HG03039 (cell line): ENCODE results near the gene DNAAF8.
"Not testable (repeated sequence)": the region's sequence is repeated elsewhere in the genome, so short reads cannot be mapped to it uniquely, and the experiment has no call there.

ENCODE experiments used
- ATAC-seq: cut with Tn5 transposase; IDR thresholded peaks from one replicate; pipeline ENCODE4 v1.9.1; 2021; ENCODE audit warnings: mild to moderate bottlenecking, moderate library complexity; ENCODE audit not compliant: unreplicated experiment

DNAAF8 gene

GRCh38 chr16:4714996-4715395, 19.3 kb upstream of the DNAAF8 start:
- ATAC-seq = no peak

- ATAC-seq = no peak
Observed at GRCh38 chr16:4718466-4718865, 15.9 kb upstream of the DNAAF8 start.

- ATAC-seq = no peak
Observed at GRCh38 chr16:4723071-4723767, 11.1 kb upstream of the DNAAF8 start.

- ATAC-seq = no peak
Observed at GRCh38 chr16:4724661-4725270, 9.6 kb upstream of the DNAAF8 start.

DNA sequence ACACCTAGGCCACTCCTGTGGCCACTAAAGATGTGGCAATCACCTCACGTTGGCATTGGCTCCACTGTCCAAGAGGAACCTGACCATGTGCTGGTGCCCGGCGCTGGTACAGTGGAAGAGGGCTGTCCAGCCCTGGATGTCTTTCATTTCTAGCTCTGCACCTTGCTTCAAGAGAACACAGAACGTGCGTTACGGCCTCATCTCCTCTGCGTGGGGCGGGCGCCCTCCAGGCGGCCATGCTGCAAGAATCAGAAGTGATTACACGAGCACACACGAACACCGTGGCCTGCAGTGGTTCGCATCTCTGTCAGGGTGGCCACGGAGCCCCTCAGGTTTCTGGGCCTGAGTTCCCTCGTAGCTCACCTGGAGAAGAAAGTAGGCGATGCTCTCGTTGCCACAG, 7.7 kb upstream of the DNAAF8 start:
- no peak for ATAC-seq

GRCh38 chr16:4728676-4729075, 5.7 kb upstream of the DNAAF8 start:
- ATAC-seq = no peak

GRCh38 chr16:4729876-4730275, 4.5 kb upstream of the DNAAF8 start:
- no peak for ATAC-seq

- ATAC-seq = no peak
Observed at GRCh38 chr16:4733211-4733742, 1.1 kb upstream of the DNAAF8 start.

DNA sequence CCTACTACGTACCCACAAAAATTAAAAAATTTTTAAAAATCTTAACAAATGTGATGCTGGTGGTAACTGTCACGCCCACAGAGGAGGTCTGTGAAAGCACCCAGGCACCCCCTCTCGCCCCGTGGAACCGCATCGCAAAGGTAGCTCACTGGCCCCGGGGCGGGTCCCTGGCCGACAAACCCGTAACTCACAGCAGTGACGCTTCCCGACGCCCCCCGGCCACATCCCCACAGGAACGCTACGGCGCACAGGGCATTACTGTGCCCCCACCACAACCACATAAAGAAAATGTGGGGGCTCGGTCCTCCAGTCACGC, 632 bp upstream of the DNAAF8 start:
- peak; percentile 10 for ATAC-seq

- peak; percentile 47 for ATAC-seq
Observed at GRCh38 chr16:4734730-4735535, 596 bp downstream of the DNAAF8 start.

GRCh38 chr16:4736546-4736945, 2.2 kb downstream of the DNAAF8 start:
- ATAC-seq = no peak

DNA sequence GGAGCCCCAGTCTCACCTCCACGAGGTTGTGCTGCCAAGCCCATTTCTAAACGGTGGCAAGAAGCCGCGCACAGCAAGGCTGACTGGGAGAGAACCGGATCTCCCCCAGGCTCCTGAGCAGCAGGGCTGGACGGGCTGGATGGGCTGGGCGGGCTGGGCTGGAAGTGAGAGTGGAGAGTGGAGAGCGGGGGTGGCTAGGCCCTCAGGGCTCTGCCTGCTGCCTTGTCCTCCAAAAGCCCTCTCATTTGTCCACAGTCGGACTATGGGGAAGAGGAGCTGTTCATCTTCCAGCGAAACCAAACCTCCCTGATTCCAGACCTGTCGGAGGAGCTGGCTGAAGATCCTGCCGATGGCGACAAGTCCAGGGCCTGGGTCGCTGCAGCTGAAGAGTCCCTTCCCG, 3.2 kb downstream of the DNAAF8 start:
- ATAC-seq = no peak

GRCh38 chr16:4738370-4738769, 4.0 kb downstream of the DNAAF8 start:
- ATAC-seq = not testable (repeated sequence)

GRCh38 chr16:4743226-4743878, 9.0 kb downstream of the DNAAF8 start:
- ATAC-seq = no peak

DNA sequence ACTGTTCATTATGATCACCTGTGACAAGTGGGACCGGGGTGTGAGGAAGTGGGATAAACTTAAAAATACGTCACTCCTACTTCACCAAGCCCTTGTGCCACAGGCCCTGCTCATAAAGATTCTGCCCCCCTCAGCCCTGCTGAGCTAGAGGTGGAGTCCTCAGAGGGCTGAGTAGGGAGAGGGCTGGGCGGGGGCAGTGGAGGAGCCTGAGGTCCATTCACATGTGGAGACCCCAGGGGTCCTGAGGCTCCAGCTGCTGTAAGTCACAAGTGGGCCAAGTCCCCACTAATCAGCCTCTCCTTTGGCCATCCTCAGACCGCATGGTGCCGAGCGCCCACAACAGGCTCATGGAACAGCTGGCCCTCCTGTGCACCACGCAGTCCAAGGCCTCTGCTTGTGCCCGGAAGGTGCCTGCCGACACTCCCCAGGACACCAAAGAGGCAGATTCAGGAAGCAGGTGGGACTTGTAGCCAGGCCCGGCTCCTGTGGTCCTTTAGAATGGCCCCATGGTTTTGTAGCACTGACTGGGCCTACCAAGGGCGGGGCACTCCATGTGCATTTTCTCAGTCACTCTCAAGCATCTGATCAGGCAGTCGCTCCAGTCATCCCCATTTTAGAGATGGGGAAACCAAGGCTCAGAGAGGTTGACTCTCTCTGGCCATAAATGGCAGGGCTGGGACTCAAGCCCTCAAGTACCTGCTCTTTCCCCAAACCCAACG, 10.4 kb downstream of the DNAAF8 start:
- no peak for ATAC-seq

GRCh38 chr16:4745274-4745569, 10.9 kb downstream of the DNAAF8 start:
- ATAC-seq = no peak

- no peak for ATAC-seq
Observed at GRCh38 chr16:4746215-4746614, 11.9 kb downstream of the DNAAF8 start.

- ATAC-seq = no peak
Observed at GRCh38 chr16:4746991-4747574, 12.7 kb downstream of the DNAAF8 start.

- ATAC-seq = no peak
Observed at GRCh38 chr16:4747906-4748681, 13.8 kb downstream of the DNAAF8 start.
